ENCODE results near the gene SLC32A1.

Gene SLC32A1

DNA sequence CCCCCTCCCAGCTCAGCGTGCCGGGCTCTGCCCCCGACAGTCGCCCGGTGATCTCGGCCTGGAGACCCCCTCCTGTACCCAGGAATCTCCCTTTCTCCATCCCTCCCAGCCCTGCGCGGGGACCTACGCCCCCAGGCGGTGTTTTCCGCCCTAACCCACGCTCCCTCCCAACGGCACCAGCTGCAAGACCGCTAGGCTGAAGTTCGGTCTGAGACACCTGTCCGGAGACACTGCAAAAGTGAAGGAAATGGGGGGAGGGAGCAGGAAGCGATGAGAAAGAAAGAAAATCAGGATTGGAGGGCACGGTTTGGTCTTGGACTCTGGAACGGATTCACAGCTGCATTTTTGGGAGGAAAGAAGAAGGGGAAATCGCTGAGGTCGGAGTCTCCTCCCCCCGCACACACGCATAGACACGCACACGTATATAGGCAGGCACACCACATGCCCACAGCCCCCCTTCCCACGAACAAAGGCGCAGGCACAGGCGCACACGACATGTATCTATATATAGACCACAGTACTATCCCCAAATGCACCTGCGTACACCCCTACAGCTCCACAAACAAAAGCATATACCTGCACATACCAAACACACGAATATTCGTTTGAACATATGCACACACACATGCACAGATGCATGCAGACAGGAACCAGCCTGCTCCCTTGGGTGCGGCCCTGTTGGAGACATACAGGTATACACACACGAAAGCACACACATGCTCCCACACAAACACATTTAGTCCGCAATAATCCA, 1.0 kb downstream of the SLC32A1 start:
- peak in 1 of 58 donors; percentile 46 for DNase-seq

- peak in 4 of 58 donors; percentile 10 to 41 (median 22) for DNase-seq
Measured at GRCh38 chr20:38725931-38726803, 1.9 kb downstream of the SLC32A1 start.

DNA sequence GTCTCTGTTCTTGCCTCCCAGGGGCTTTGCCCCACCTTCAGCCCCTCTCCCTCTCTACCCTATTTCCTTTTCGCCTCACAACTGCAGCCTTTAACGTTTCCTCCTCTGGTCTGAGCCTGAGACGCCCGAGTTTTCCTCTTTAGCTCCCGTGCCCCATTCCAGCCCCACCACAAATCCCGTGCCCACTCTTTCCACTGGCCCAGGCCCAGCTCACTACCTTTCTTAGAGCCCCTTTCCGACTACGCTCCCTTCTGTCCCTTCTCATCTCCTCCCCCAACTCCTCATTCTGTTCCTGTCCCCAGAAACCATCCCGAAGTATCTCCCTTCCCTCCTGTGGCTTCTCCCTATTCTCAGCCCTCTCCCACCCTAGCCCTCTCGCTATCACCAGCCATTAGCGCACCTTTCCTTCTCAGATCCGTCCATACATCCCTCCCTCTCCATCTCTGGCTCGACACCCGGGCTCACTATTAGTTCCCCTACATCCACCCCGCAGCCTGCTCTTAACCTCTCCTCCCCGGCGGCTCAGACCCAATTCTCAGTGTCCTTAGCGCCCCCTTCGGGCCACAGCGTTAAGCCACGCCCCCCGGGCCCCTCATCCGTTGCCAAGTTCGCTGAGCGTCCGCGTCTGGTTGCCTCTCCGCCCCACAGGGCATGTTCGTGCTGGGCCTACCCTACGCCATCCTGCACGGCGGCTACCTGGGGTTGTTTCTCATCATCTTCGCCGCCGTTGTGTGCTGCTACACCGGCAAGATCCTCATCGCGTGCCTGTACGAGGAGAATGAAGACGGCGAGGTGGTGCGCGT, 2.7 kb downstream of the SLC32A1 start:
- peak in 19 of 58 donors; percentile 10 to 50 (median 21) for DNase-seq

- peak in 1 of 58 donors; percentile 4 for DNase-seq
Measured at GRCh38 chr20:38727607-38728190, 3.4 kb downstream of the SLC32A1 start.

GRCh38 chr20:38728191-38728781, 4.0 kb downstream of the SLC32A1 start:
- no peak for DNase-seq

- DNase-seq: no peak
Measured at GRCh38 chr20:38728911-38729642, 4.8 kb downstream of the SLC32A1 start.

GRCh38 chr20:38729767-38730166, 5.5 kb downstream of the SLC32A1 start:
- DNase-seq: no peak

GRCh38 chr20:38730167-38730988, 6.1 kb downstream of the SLC32A1 start:
- peak in 1 of 58 donors; percentile 10 for DNase-seq

GRCh38 chr20:38730989-38731737, 6.9 kb downstream of the SLC32A1 start:
- peak in 44 of 58 donors; percentile 13 to 77 (median 38) for DNase-seq

- no peak for DNase-seq
Measured at GRCh38 chr20:38731738-38732113, 7.4 kb downstream of the SLC32A1 start.

- no peak for DNase-seq
Measured at GRCh38 chr20:38732981-38733380, 8.7 kb downstream of the SLC32A1 start.

- no peak for DNase-seq
Measured at GRCh38 chr20:38735172-38735571, 10.9 kb downstream of the SLC32A1 start.

DNA sequence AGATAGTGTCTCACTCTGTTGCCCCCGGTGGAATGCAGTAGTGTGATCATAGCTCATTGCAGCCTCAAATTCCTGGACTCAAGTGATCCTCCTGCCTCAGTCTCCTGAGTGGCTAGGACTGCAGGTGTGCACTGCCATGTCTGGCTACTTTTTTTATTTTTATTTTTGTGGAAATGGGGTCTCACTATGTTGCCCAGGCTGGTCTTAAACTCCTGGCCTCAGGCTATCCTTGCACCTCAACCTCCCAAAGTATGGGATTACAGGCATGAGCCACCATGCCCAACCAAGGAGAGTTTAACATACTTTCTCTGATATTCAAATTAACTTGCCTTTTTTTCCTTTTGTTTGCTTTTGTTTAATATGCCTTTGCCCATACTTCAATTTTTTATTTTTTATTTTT, 13.6 kb downstream of the SLC32A1 start:
- no peak for DNase-seq

DNA sequence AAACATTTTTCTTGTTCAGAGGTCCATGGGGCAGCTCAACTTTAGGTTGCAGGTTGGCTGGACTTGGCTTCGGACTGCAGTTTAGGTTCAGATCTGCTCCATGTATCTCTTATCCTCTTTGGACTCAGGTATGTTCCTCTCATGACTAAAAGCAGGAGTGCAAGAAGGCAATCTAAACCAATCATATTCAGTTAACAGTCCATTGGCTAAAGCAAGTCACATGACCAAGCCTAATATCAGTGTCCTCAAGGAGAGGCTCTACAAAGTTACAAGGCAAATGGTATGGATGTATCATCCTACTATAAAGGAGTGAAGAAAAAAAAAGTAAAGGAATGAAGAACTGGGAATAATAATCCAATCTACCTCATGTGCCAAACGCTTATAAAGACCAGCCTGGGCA, 21.5 kb downstream of the SLC32A1 start:
- DNase-seq: no peak

DNA sequence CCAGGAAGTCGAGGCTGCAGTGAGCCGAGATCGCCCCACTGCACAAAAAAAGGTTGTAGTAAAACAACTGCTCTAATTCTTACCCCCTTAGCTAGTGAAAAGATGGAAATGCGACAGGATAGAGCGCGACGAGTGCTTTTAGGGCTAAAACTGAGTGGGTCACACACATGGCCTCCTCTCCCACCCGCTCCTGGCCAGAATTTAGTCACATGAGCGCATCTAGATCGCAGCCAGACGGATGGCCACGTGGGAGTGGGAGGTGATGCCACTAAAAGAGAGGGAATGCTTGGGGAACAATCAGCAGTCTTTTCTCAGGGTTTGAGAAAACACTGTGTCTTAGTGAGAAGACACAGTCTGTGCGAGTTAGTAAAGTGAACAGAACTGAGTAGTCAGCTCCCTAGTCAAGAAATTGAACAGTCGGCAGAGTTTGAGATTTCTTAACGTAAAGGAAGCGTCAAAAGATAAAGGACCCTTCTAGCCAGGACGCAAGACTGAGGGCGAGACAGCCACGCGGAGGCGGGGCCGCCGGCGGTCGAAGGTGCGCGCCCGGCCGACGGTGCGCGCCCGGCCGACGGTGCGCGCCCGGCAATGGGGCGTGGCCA, 23.3 kb downstream of the SLC32A1 start:
- DNase-seq: peak in 1 of 58 donors; percentile 13

GRCh38 chr20:38748097-38748860, 24.0 kb downstream of the SLC32A1 start, which contains the start of gene ACTR5:
Gene ACTR5, plus strand, starts transcription at chr20:38748460. Its CDS starts 19 bp downstream, at chr20:38748479.
- peak in 57 of 58 donors; percentile 47 to 96 (median 89) for DNase-seq

DNA sequence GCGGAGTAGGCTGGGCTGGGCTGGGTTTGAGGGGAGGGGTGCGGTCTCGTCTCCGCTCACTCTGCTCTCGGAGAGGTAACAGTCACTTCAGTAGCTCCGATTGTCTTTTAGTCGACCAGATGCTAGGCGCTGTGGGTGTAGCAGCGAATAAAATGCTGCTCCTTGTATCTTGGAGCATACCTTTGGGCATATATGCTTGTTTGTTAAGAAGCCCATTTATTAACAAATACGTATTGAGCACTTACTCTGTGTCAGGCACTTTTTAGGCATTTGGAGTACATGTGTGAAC, 24.5 kb downstream of the SLC32A1 start:
- peak in 1 of 58 donors; percentile 13 for DNase-seq
